Breast epithelium (tissue), 3 donors: ENCODE data around the gene OCIAD2.

Source experiments
- CTCF ChIP-seq, 3 donors: fragments of 450-650 bp; IDR thresholded peaks; one replicate each; pipeline ENCODE4 v1.5.1; 2016 to 2017; ENCODE audit warnings: antibody characterized with exemption in 3 of 3, mild to moderate bottlenecking in 3 of 3, moderate library complexity in 3 of 3
- POLR2A ChIP-seq: fragments of 450-650 bp; IDR thresholded peaks from one replicate; pipeline ENCODE4 v1.6.1; 2016; ENCODE audit warnings: antibody characterized with exemption, mild to moderate bottlenecking, moderate library complexity
- POLR2AphosphoS5 ChIP-seq, 3 donors: sonication (generic); formaldehyde crosslinking; IDR thresholded peaks; one replicate each; pipeline ENCODE4 v1.6.1; 2017; ENCODE audit warnings: antibody characterized with exemption in 3 of 3

DNA sequence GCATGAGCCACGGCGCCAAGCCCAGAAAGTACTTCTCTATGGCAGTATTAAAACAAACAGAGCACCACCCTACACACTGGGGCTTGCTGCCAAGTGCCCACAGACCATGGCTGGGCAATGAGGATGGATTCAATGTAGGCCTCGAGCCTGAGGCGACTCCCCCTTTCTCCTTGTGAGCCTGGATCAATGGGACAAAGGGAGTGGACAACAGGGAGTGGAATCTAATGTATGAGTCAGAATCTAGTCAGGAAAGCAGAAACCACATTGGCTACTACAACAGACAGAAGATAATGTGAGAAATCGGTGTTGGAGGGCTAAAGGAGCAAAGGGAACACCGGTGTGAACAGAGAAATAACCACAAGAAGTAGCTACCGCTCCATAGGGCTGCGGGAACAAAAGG, 37.7 kb upstream of the OCIAD2 start:
- TF ChIP-seq CTCF (IDR thresholded peaks at IDR 0.05) (no peak), POLR2AphosphoS5 (IDR thresholded peaks at IDR 0.05) (no peak), POLR2A (no peak)
